ENCODE results near the gene EEPD1.

DNA sequence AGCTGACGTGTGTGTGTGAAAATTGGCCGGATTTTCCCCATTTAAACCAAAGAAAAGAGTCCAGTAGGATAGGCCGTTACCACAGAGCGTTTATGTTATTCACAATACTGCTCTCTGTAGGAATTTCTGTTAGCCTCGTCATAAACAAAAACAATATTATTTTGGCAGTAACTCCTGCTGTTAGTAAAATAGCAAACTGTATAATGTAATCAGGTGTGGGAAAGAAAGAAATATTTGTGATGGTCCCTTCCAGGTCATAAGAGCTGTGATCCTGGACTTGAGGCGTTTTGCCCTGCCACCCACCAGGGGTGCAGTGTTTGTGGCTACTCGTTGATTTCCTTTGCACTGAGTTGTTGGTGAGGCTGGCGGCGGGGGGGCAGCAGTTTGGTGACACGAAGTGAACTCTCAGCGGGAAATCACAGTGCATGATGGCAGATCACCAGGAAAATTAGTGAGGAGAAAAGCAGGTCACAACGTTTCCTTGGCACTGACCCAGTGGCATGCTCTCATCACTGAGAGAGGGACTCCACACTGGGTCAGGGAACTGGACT lies 2.8 kb downstream of the EEPD1 start:
- TF ChIP-seq, protein P1, sequence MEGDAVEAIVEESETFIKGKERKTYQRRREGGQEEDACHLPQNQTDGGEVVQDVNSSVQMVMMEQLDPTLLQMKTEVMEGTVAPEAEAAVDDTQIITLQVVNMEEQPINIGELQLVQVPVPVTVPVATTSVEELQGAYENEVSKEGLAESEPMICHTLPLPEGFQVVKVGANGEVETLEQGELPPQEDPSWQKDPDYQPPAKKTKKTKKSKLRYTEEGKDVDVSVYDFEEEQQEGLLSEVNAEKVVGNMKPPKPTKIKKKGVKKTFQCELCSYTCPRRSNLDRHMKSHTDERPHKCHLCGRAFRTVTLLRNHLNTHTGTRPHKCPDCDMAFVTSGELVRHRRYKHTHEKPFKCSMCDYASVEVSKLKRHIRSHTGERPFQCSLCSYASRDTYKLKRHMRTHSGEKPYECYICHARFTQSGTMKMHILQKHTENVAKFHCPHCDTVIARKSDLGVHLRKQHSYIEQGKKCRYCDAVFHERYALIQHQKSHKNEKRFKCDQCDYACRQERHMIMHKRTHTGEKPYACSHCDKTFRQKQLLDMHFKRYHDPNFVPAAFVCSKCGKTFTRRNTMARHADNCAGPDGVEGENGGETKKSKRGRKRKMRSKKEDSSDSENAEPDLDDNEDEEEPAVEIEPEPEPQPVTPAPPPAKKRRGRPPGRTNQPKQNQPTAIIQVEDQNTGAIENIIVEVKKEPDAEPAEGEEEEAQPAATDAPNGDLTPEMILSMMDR (IDR thresholded peaks at IDR 0.05; ENCODE audit: insufficient read depth, low read depth, low read length): no peak
- no peak for TF ChIP-seq EZH2 (IDR thresholded peaks at IDR 0.05; ENCODE audit: insufficient read depth, low read length)

All from astrocyte (in vitro differentiated cells and primary cell).